ENCODE data around the gene CLCN2.

DNA sequence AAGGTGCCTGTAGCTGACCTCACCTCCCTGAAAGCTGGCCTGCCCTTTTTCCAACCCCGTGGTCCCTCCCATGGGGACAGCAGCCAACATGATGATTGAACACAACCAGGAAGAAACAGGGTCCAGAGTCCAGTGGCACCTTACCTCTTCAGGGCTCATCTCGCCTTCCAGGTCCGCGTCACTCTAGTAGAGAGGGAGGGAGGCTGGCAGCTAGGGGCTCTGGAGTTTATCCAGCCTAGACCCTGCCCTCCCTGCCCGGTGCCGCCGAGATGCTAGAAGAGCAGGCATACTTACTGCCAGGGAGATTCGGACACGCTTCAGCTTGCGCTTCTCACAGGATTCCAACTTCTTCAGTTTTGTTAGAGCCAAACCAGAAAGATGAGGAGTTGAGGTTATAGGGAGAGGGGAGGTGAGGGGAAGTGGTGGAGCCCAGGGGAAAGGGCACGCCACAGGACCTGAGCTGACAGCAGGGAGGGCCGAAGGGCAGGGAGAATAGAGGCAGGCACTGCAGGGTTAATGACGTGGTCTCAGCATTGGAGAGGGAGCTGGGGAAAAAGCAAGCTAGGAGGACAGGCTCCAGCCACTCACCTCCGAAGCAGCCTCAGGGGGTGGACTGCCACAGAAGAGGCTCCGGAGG, 9.1 kb downstream of the CLCN2 start:
- TF ChIP-seq EZH2 (IDR thresholded peaks at IDR 0.05; ENCODE audit: low read length, missing control alignments) (no peak), CTCF (conservative IDR thresholded peaks at IDR 0.05 in 1 of 2, IDR thresholded peaks at IDR 0.05 in 1 of 2; ENCODE audit: low read depth in 1 of 2, low read length in 2 of 2) (no peak)

Data from fibroblast of lung (primary cell).